Heart left ventricle (tissue), 16 donors: ENCODE data around the gene EHD4. TPM values are rescaled to one million over a fixed set of nuclear protein-coding genes. Genes with fewer than 3 reads are reported as not detected.

Experiments used
- ATAC-seq, 4 donors: fragments of 200-7000 bp; cut with Tn5 transposase; one replicate each; pipeline ENCODE4 v1.9.1; 2020 to 2022; ENCODE audit warnings: moderate library complexity in 4 of 4, mild to moderate bottlenecking in 3 of 4, moderate number of reproducible peaks in 1 of 4
- DNase-seq, 5 donors: peaks; one replicate each; pipeline ENCODE4 v3.0.0-alpha.2; 2020
- H3K27ac ChIP-seq, 12 donors: fragments of 200-600 bp; sonication (generic) in 4 of 12; one replicate each; pipeline versions ENCODE4 v1.5.0 to v1.8.0; 2016 to 2022; ENCODE audit warnings: mild to moderate bottlenecking in 2 of 12
- H3K27me3 ChIP-seq, 9 donors: fragments of 200-600 bp; sonication (generic) in 2 of 9; one replicate each; pipeline versions ENCODE4 v1.5.1 to v1.8.0; 2016 to 2022; ENCODE audit warnings: mild to moderate bottlenecking in 3 of 9
- H3K36me3 ChIP-seq, 9 donors: fragments of 200-600 bp; sonication (generic) in 2 of 9; one replicate each; pipeline versions ENCODE4 v1.5.0 to v1.8.0; 2018 to 2022; ENCODE audit warnings: mild to moderate bottlenecking in 2 of 9
- H3K4me1 ChIP-seq, 12 donors: fragments of 200-600 bp; sonication (generic) in 4 of 12; one replicate each; pipeline versions ENCODE4 v1.5.0 to v1.8.0; 2016 to 2022; ENCODE audit warnings: mild to moderate bottlenecking in 3 of 12
- H3K4me3 ChIP-seq, 12 donors: fragments of 200-600 bp; sonication (generic) in 4 of 12; one replicate each; pipeline versions ENCODE4 v1.5.0 to v1.8.0; 2017 to 2022; ENCODE audit warnings: mild to moderate bottlenecking in 9 of 12, moderate library complexity in 4 of 12
- H3K9me3 ChIP-seq, 12 donors: fragments of 200-600 bp; sonication (generic) in 4 of 12; one replicate each; pipeline versions ENCODE4 v1.5.0 to v1.8.0; 2016 to 2022; ENCODE audit warnings: mild to moderate bottlenecking in 1 of 12
- CTCF ChIP-seq, 12 donors: fragments of 200-600 bp; sonication (generic) in 4 of 12; IDR thresholded peaks; one replicate each; pipeline versions ENCODE4 v1.5.0 to v1.8.0; 2018 to 2022; ENCODE audit warnings: antibody characterized with exemption in 12 of 12, mild to moderate bottlenecking in 5 of 12
- POLR2A ChIP-seq, 2 donors: fragments of 450-650 bp; IDR thresholded peaks; one replicate each; pipeline ENCODE4 v1.6.1; 2017; ENCODE audit warnings: antibody characterized with exemption in 2 of 2, mild to moderate bottlenecking in 2 of 2, moderate library complexity in 2 of 2
- WGBS, 4 donors: extraction: QIAGEN DNeasy Blood & Tissue Kit in 2 of 4; methylation state at CpG; one replicate each; pipeline versions ENCODE4 v1.1.5 to v1.1.7; 2013 to 2018; 5-methylcytosine and 5-hydroxymethylcytosine counted together
- intact Hi-C, 10 donors: fragments of 100-400 bp; cut with DNase I; formaldehyde crosslinking; loops; one replicate each; pipeline versions ENCODE4 v1.11.1 to v1.14.2; 2022
- polyA plus RNA-seq, 2 donors: library from polyadenylated mRNA; stranded (reverse); fragments of 200-250 nt; gene quantifications; one replicate each; pipeline ENCODE4 v1.2.3, GENCODE V29; 2013
- total RNA-seq, 9 donors: library from RNA; depleted of rRNA in 2 of 9; stranded (reverse); fragments of >200 nt in 2 of 9; fragmentation: NEBNext Ultra II Directional in 3 of 9; extraction: Animal tissue kit (Norgen Biotek cat#: 25700) in 3 of 9; gene quantifications; one replicate each; pipeline versions ENCODE4 v1.1.0 to v1.2.4, GENCODE V29; 2016 to 2023
- donor health status: ischemic (EF 13 %, LVEDD 7.1; RV severe dilation, severe dysfunction).
- donor health status: healthy with polysubstance abuse.
- donor health status: DM: no; HTN: yes; CAD: no.
- donor health status: DM: no; HTN: no; CAD: no.
- donor health status: ischemic (EF 25% LVEDD 6.9; RV normal size, moderate dysfunction).
- donor health status: ischemic (EF 25% LVEDD 5.7; RV mildly dilated, moderate dysfunction).
- donor health status: healthy.
- donor health status: DM: yes; HTN: yes; CAD: no.
- donor health status: ischemic (EF 35%, LVEDD 5.7; RV mildly dilated, moderate dysfunction).
- donor health status: nonischemic (EF 11% LVEDD 7.7; RV severe dilation, severe dysfunction).
- donor health status: DM: yes; HTN: yes; CAD: no.
- donor health status: PGD.
- donor health status: ischemic (EF 29% LVEDD 5.4; RV normal size, mild dysfunction).
- donor health status: nonischemic (EF 23%, LVEDD 6.1; RV moderate dilation, normal function).

Gene EHD4
- total and polyA plus RNA-seq, 11 donors: 25.6 to 70.8 (median 43.9) TPM

- intact Hi-C loops: loop anchor here in 5 of 10 donors (5.0 to 10.0 kb wide), 2 partner anchors 43 to 126 kb away; partner anchors contain the start of gene EHD4 (in 4 of the 5)
- H3K27me3 ChIP-seq: no peaks in the 10 kb centered on the region
- H3K4me3 ChIP-seq: no peak overlapping the region
- DNase-seq (peak in 4 of 5 donors; percentile 70 to 83 (median 78)), ATAC-seq (peak; percentile 61 to 81 (median 74))
- TF ChIP-seq CTCF (IDR thresholded peaks at IDR 0.05): no peak
- TF ChIP-seq POLR2A (IDR thresholded peaks at IDR 0.05): no peak
- H3K9me3 ChIP-seq: no peaks in the 10 kb centered on the region
- 20 to 37% (median 24%) methylated on average over 15 to 16 of the region's 16 CpGs for WGBS, 4 donors
- peak overlapping the region; percentile 39 to 87 (median 78) for H3K27ac ChIP-seq
- peaks cover 44 to 99% (median 88%) of the 10 kb centered on the region in 12 donors for H3K4me1 ChIP-seq
- peaks cover 0 to 39% (median 8%) of the 10 kb centered on the region in 9 donors for H3K36me3 ChIP-seq
Measured at GRCh38 chr15:41928637-41929620, 43.4 kb downstream of the EHD4 start.

GRCh38 chr15:41928100-41928499, 44.3 kb downstream of the EHD4 start:
- WGBS, 4 donors: 76 to 87% (median 82%) methylated on average over 6 of the region's 6 CpGs
- no peak for ATAC-seq
- TF ChIP-seq POLR2A (IDR thresholded peaks at IDR 0.05) (no peak), CTCF (IDR thresholded peaks at IDR 0.05) (no peak)
- Histone ChIP-seq H3K4me3 (no peak overlapping the region), H3K4me1 (peaks cover 39 to 99% (median 86%) of the 10 kb centered on the region in 12 donors), H3K27me3 (no peaks in the 10 kb centered on the region), H3K9me3 (no peaks in the 10 kb centered on the region), H3K36me3 (peaks cover 0 to 48% (median 9%) of the 10 kb centered on the region in 9 donors), H3K27ac (peak overlapping the region; percentile 39 to 87 (median 78))
- intact Hi-C loops: loop anchor here in 5 of 10 donors (5.0 to 10.0 kb wide), 2 partner anchors 44 to 127 kb away; partner anchors contain the start of gene EHD4 (in 4 of the 5)
- peak in 1 of 5 donors; percentile 20 for DNase-seq

- intact Hi-C loops: loop anchor here in 5 of 10 donors (5.0 to 10.0 kb wide), 2 partner anchors 45 to 127 kb away; partner anchors contain the start of gene EHD4 (in 4 of the 5)
- peak overlapping the region; percentile 39 to 87 (median 78) for H3K27ac ChIP-seq
Measured at GRCh38 chr15:41927536-41927935, 44.8 kb downstream of the EHD4 start.

More at GRCh38 chr15:41927536-41927935, 44.8 kb downstream of the EHD4 start:
- Histone ChIP-seq H3K4me1 (peaks cover 34 to 97% (median 85%) of the 10 kb centered on the region in 12 donors), H3K36me3 (peaks cover 0 to 51% (median 9%) of the 10 kb centered on the region in 9 donors), H3K27me3 (no peaks in the 10 kb centered on the region), H3K4me3 (no peak overlapping the region), H3K9me3 (no peaks in the 10 kb centered on the region)
- no peak for ATAC-seq
- no peak for DNase-seq
- no peak for TF ChIP-seq CTCF (IDR thresholded peaks at IDR 0.05)
- no peak for TF ChIP-seq POLR2A (IDR thresholded peaks at IDR 0.05)
- 87 to 97% (median 92%) methylated on average over 3 of the region's 3 CpGs for WGBS, 4 donors
